K562 (cell line): Measurements from ENCODE around the gene RAB14. TPM values are rescaled to one million over a fixed set of nuclear protein-coding genes. Genes with fewer than 3 reads are reported as not detected.

Experiments
- CBX2 ChIP-seq: fragments of 200-600 bp; sonication (generic); IDR thresholded peaks from one replicate; pipeline ENCODE4 v1.6.1; 2012; ENCODE audit warnings: mild to moderate bottlenecking, low read length, inconsistent platforms; ENCODE audit not compliant: insufficient read depth, poor library complexity, severe bottlenecking
- ELK1 ChIP-seq: sonication (generic); formaldehyde crosslinking; IDR thresholded peaks from 2 replicates; pipeline ENCODE4 v1.8.1; 2022; ENCODE audit warnings: missing genetic modification reagents
- FOXJ2 ChIP-seq: fragments of 200-800 bp; sonication (Bioruptor generic); IDR thresholded peaks from 2 replicates; pipeline ENCODE4 v1.6.1; 2016; ENCODE audit warnings: missing genetic modification characterization, missing compliant biosample characterization
- FOXJ3 ChIP-seq: sonication (generic); formaldehyde crosslinking; IDR thresholded peaks from 2 replicates; pipeline ENCODE4 v1.4.0; 2020; ENCODE audit warnings: mild to moderate bottlenecking, missing genetic modification reagents
- GTF3C2 ChIP-seq: IDR thresholded peaks from 3 replicates; pipeline ENCODE4 v1.6.1; 2011; ENCODE audit warnings: borderline replicate concordance, mild to moderate bottlenecking, moderate library complexity; ENCODE audit not compliant: insufficient read length; ENCODE audit errors: extremely low read depth
- JUND ChIP-seq, 2 experiments: IDR thresholded peaks; 2 replicates in 1 of 2; 3 replicates in 1 of 2; pipeline ENCODE4 v1.6.1; 2011; ENCODE audit warnings: borderline replicate concordance in 2 of 2, low read depth in 2 of 2, low read length in 2 of 2, improper control_type of control experiment in 1 of 2, missing biosample characterization in 1 of 2, missing genetic modification characterization in 1 of 2, missing genetic modification reagents in 1 of 2
- L3MBTL2 ChIP-seq: fragments of 450-650 bp; IDR thresholded peaks from 2 replicates; pipeline ENCODE4 v1.6.1; 2016; ENCODE audit warnings: mild to moderate bottlenecking, moderate library complexity
- MLLT1 ChIP-seq, 2 experiments: fragments of 450-650 bp; IDR thresholded peaks; 2 replicates each; pipeline ENCODE4 v1.6.1; 2016
- MYC ChIP-seq, 2 experiments: fragments of 250-450 bp in 1 of 2; sonication (Bioruptor Pico) in 1 of 2; IDR thresholded peaks; 2 replicates each; pipeline versions ENCODE4 v1.5.1 to v1.6.1; 2012 to 2021; ENCODE audit warnings: low read depth in 2 of 2, borderline replicate concordance in 1 of 2, improper control_type of control experiment in 1 of 2, low read length in 1 of 2, mild to moderate bottlenecking in 1 of 2, moderate library complexity in 1 of 2
- NCOA2 ChIP-seq, 2 experiments: fragments of 450-650 bp; IDR thresholded peaks; 2 replicates each; pipeline ENCODE4 v1.6.1; 2018; ENCODE audit warnings: mild to moderate bottlenecking in 2 of 2, moderate library complexity in 1 of 2; ENCODE audit not compliant: partially characterized antibody in 2 of 2
- RBM17 ChIP-seq: fragments of 200-400 bp; formaldehyde crosslinking; IDR thresholded peaks from 2 replicates; pipeline ENCODE4 v1.6.1; 2017; ENCODE audit warnings: low read depth, mild to moderate bottlenecking, low read length, borderline replicate concordance
- RCOR1 ChIP-seq, 2 experiments: IDR thresholded peaks; 2 replicates each; pipeline ENCODE4 v1.6.1; 2012; ENCODE audit warnings: low read depth in 2 of 2, low read length in 2 of 2, borderline replicate concordance in 1 of 2, improper control_type of control experiment in 1 of 2
- RFX7 ChIP-seq: fragments of 250-450 bp; sonication (Bioruptor Pico); IDR thresholded peaks from 2 replicates; pipeline ENCODE4 v1.5.1; 2021; ENCODE audit warnings: mild to moderate bottlenecking
- SIRT6 ChIP-seq: IDR thresholded peaks from one replicate; pipeline ENCODE4 v1.6.1; 2012; ENCODE audit warnings: low read depth, mild to moderate bottlenecking, control low read depth, inconsistent platforms, low read length, moderate library complexity
- SOX6 ChIP-seq: fragments of 450-650 bp; IDR thresholded peaks from 2 replicates; pipeline ENCODE4 v1.6.1; 2014; ENCODE audit warnings: mild to moderate bottlenecking
- ZNF217 ChIP-seq: sonication (generic); formaldehyde crosslinking; IDR thresholded peaks from 2 replicates; pipeline ENCODE4 v1.8.0; 2022; ENCODE audit warnings: mild to moderate bottlenecking, missing genetic modification reagents
- ZNF384 ChIP-seq: IDR thresholded peaks from 2 replicates; pipeline ENCODE4 v1.6.1; 2012; ENCODE audit warnings: low read depth, low read length, improper control_type of control experiment
- ZNF395 ChIP-seq: fragments of 200-800 bp; sonication (Bioruptor generic); IDR thresholded peaks from 2 replicates; pipeline ENCODE4 v1.6.1; 2017; ENCODE audit warnings: missing genetic modification characterization, missing compliant biosample characterization
- ZNF707 ChIP-seq: fragments of 250-450 bp; sonication (Bioruptor Pico); conservative IDR thresholded peaks from 2 replicates; pipeline ENCODE4 v1.8.0; 2022; ENCODE audit warnings: inconsistent platforms, mild to moderate bottlenecking, moderate library complexity
- polyA plus RNA-seq, 8 experiments: library from polyadenylated mRNA; depleted of rRNA in 4 of 8; stranded (reverse) in 5 of 8; unstranded in 3 of 8; fragments of >200 nt; fragmentation: Nextera tagmentation in 2 of 8; fragmentation: Illumina TruSeq in 1 of 8; extraction: Ambion mirVana in 2 of 8; extraction: Trizol in 1 of 8; gene quantifications; 2 replicates each; pipeline versions ENCODE4 v1.2.1 to v1.2.3, GENCODE V29; 2011 to 2014; ENCODE audit warnings: inconsistent platforms in 1 of 8, missing spikeins in 1 of 8
- total RNA-seq, 7 experiments: library from RNA; depleted of rRNA in 6 of 7; stranded (reverse); fragments of >200 nt in 6 of 7; fragmentation: Illumina TruSeq in 2 of 7; extraction: Trizol in 2 of 7; gene quantifications; 2 replicates each; pipeline versions ENCODE4 v1.2.1 to v1.2.3, GENCODE V29; 2011 to 2021; ENCODE audit warnings: low replicate concordance in 1 of 7

The RAB14 gene
- total and polyA plus RNA-seq, 9 of the 15 experiments (the other 6 are each of a cell fraction or from before 2014, with no cell fraction given), result 10.3 to 41.8 (median 20.9) TPM

- TF ChIP-seq GTF3C2 (no peak), SOX6 (peak; percentile 55), ZNF217 (CRISPR knock-in tag) (no peak), FOXJ2 (tag) (no peak), RFX7 (CRISPR knock-in tag) (no peak), ZNF384 (peak; percentile 39; the same call in 1 of the 2 replicates), L3MBTL2 (peak; percentile 44; the same call in 1 of the 2 replicates), CBX2 (no peak), MLLT1 (IDR thresholded peaks at IDR 0.05) (no peak), MYC (IDR thresholded peaks at IDR 0.05; ENCODE audit: low read depth, low read length) (peak; percentile 55), MYC (CRISPR knock-in tag; IDR thresholded peaks at IDR 0.05; ENCODE audit: borderline replicate concordance, low read depth) (no peak), SIRT6 (no peak), JUND (IDR thresholded peaks at IDR 0.05; ENCODE audit: borderline replicate concordance, low read depth, low read length) (peak; percentile 69; the same call in 1 of the 2 replicates), JUND (tag; IDR thresholded peaks at IDR 0.05; ENCODE audit: borderline replicate concordance, low read depth, low read length) (peak; percentile 22; the same call in 1 of the 3 replicates), NCOA2 (IDR thresholded peaks at IDR 0.05; ENCODE audit: partially characterized antibody in 2 of 2) (no peak), ELK1 (CRISPR knock-in tag) (no peak), ZNF707 (no peak), ZNF395 (0 out of 2 replicates have a peak, but pooled peaks have one; percentile 43), RCOR1 (IDR thresholded peaks at IDR 0.05; ENCODE audit: borderline replicate concordance in 1 of 2, low read depth in 2 of 2, low read length in 2 of 2) (peak in 1 of 2 experiments; percentile 67; a peak in 1 of 4 replicates), RBM17 (no peak), FOXJ3 (CRISPR knock-in tag) (no peak)
Measured at GRCh38 chr9:121213136-121213806, 11.6 kb upstream of the RAB14 start (continued).
